ENCODE results near the gene CELA2A. TPM values are rescaled to one million over a fixed set of nuclear protein-coding genes. Genes with fewer than 3 reads are reported as not detected.
"Not testable (repeated sequence)": the region's sequence is repeated elsewhere in the genome, so short reads cannot be mapped to it uniquely, and the experiment has no call there.

Gene CELA2A
- total RNA-seq, 2 donors from 2014 or later: 1.6 TPM; not detected in 1

DNA sequence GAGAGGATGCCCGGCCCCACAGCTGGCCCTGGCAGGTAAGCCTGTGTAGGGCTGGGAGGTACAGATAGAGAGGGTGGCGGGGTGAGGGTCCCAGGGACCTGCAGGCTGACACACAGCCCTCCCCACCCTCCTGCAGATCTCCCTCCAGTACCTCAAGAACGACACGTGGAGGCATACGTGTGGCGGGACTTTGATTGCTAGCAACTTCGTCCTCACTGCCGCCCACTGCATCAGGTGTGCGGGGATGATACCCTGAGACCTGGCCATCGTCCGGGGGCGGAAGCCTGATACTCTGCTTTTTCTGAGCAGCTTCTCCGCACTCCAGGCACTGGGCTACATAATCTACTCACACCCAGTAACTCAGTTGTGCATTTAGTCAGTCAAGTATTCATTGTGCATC is 16.2 kb upstream of the CELA2A start:
- intact Hi-C loops (cut with DNase I): no loop called here
- DNase-seq (ENCODE audit: low spot score): no peak

DNA sequence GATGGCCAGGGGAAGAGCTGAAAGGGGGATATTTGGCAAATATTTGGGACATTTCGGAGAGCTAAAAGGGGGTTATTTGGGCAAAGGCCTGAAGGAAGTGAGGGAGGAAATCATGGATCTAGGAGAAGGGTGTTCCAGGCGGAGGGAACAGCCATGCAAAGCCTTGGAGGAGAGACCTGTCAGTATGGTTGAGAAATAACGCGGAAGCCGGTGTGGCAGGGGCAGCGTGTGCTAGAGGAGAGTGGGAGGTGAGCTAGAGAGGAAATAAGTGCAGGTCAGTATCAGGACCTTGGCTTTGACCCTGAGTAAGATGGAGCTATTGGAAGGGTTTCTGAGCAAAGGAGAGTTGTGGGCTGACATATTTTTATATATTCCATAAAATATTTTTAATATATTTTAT is 15.3 kb upstream of the CELA2A start:
- intact Hi-C loops (cut with DNase I): no loop called here
- no peak for DNase-seq (ENCODE audit: low spot score)

DNA sequence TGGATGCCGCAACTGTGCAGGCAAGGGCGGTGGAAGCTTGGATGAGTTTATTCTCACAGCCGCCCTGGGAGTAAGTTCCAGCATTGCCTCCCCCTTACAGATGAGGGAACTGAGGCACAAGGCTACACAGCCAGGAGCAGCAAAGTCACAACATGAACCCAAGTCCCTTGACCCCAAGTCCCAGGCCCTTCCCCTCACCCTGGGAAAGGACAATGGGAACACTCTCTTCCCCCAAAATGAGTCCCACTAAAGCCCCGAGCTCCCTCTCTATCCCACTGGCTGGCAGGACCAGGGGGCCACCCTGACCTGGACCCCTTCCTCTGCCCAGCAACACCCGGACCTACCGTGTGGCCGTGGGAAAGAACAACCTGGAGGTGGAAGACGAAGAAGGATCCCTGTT is 14.4 kb upstream of the CELA2A start:
- intact Hi-C loops (cut with DNase I): no loop called here
- no peak for DNase-seq (ENCODE audit: low spot score)

DNA sequence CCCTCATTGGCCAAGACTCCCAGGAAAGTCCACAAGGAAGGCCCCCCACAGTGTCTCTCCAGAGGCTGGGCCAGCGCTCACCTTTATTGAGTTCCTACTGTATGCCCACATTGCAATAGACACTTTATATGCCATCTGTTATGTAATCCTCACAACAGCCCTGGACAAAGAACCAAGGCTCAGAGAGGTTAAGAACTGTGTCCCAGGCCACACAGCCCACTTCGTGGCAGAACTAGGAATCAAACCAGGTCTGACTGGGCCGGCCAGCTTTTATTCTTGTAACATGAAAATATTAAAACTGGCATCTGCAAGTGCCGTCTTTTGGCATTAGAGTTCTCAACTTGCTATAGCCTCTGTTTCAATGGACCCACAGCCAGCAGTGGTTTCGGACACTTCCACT is 13.8 kb upstream of the CELA2A start:
- no peak for DNase-seq (ENCODE audit: low spot score)
- intact Hi-C loops (cut with DNase I): no loop called here

DNA sequence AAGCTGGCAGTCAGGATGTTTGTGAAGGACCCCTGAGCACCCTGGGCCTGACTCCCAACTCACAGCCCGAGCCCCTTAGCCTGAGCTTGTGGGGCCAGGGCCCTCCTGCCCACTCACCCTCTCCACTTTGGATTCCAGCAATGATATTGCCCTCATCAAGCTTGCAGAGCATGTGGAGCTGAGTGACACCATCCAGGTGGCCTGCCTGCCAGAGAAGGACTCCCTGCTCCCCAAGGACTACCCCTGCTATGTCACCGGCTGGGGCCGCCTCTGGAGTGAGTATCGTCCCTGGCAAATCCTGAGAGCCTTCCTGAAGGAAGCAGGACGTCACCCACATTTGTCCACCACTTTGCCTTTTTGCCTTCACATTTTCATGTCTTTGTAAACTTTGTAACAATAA is 13.3 kb upstream of the CELA2A start:
- intact Hi-C loops (cut with DNase I): no loop called here
- no peak for DNase-seq (ENCODE audit: low spot score)

DNA sequence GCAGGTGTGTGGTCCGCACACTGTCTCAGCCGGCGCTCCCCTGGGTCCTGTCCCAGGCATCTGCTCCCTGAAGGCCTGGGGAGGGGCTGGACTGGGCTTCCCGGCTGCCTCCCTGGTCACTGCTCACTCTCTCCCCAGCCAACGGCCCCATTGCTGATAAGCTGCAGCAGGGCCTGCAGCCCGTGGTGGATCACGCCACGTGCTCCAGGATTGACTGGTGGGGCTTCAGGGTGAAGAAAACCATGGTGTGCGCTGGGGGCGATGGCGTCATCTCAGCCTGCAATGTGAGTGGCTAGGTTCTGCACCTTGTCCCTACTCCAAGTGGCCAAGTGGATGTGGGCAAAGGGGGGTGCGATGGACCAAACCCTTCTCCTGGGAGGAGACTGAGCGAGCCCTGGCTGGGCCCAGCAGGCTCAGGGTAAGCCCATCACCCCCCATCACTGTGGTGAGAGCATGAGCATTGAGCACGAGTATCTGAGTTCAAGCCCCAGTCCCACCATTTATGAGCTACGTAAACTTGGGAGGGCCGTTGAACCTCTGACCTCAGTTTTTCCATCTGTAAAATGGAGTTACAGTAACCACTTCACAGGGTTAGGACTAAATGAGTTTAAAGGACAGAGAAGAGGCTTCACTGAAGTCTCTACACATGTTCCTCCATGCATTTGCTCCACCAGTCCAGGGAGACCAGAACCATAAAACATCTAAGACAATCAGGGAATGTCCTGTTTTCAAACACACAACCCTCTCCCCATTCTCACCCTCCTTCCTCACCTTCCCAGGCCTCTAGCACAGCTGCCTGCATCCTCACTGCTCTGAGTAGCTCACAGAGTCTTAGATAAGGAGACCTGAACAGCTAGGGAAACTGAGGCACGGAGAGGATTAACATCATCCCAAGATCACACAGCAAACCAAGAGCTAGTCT is 11.8 kb upstream of the CELA2A start:
- no peak for DNase-seq (ENCODE audit: low spot score)
- intact Hi-C loops (cut with DNase I): no loop called here

DNA sequence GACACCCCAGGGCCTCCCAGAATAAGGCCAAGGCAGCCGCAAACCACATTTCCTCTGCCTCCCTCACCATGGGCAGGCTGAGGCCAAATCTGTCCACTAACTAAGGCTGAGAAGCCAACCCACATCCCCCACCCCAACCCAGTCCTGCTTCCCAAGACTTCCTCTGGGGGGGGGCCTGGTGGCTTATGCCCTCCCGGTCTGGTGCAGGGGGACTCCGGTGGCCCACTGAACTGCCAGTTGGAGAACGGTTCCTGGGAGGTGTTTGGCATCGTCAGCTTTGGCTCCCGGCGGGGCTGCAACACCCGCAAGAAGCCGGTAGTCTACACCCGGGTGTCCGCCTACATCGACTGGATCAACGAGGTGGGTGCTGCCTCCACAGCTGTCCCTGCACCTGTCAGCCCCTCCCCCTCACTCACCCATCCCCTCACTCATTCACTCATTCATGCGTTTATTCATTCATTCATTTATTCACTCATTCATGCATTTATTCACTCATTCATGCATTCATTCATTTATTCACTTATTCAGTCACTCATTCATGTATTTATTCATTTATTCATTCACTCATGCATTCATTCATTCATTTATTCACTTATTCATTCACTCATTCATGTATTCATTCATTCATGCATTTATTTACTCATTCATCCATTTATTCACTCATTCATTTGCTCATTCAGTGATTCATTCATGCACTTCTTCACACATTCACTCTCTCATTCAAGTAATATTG is 11.0 kb upstream of the CELA2A start:
- no peak for DNase-seq (ENCODE audit: low spot score)
- intact Hi-C loops (cut with DNase I): no loop called here

DNA sequence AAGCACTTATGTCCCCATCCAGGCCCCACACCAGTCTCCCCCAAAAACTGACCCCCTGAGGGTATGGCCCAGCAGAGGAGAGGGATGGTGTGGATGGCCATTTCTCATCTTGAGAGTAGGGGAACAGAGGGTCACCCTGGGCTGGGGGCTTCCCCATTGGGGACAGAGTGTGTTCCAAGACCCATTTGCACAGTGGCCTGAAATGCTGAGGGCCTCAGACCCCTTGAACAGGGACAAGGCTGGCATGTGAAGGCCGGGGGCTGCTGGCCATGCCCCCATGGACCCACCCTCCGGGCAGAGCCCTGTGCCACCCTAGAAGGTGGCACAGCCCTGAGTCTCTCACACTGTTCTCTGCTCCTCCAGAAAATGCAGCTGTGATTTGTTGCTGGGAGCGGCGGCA is 10.3 kb upstream of the CELA2A start:
- DNase-seq (ENCODE audit: low spot score): no peak
- intact Hi-C loops (cut with DNase I): no loop called here

DNA sequence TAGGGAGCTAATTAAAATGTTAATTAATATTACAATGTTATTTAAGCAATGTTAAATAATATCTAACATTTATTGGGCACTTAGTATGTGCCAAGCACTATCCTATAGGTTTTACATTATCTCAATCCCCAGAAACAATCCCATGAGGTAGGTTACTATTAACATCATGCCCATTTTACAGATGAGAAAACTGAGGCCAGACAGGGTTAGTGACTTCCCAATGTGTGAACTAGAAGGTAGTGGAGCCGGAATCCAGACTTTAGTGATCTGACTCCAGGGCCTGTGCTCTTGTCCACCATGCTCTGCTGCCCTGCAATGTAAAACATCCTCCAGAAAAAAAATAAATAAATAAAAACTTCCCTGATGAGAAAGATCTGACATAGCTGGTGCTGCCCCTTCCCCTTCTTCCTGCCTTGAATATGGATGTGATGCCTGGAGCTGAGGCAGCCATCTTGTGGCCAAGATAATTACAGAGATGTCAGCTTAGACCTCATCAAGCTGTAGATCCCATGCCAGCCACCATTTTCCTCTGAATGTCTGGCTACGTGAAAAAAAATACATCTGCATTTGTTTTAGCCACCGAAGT is 7.6 kb upstream of the CELA2A start:
- no peak for DNase-seq (ENCODE audit: low spot score)
- intact Hi-C loops (cut with DNase I): no loop called here

DNA sequence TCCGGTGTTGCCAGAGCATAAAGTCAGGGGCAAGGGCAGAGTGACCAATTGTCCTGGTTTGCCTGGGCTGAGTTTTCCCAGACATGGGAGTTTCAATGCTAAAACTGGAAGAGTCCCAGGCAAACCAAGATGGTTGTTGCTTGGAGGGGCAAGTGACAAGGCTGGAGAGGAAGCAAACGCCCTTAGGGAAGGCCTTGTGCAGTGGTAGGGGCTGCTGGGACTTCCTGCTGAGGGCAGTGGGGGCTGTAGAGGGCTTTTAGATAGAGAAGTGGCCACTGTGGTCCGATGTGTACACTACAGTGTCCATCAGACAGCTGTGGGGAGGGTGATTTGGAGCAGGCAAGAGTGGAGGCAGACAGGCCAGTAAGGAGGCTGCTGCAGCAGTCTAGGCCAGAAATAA is 7.0 kb upstream of the CELA2A start:
- intact Hi-C loops (cut with DNase I): no loop called here
- DNase-seq (ENCODE audit: low spot score): no peak

DNA sequence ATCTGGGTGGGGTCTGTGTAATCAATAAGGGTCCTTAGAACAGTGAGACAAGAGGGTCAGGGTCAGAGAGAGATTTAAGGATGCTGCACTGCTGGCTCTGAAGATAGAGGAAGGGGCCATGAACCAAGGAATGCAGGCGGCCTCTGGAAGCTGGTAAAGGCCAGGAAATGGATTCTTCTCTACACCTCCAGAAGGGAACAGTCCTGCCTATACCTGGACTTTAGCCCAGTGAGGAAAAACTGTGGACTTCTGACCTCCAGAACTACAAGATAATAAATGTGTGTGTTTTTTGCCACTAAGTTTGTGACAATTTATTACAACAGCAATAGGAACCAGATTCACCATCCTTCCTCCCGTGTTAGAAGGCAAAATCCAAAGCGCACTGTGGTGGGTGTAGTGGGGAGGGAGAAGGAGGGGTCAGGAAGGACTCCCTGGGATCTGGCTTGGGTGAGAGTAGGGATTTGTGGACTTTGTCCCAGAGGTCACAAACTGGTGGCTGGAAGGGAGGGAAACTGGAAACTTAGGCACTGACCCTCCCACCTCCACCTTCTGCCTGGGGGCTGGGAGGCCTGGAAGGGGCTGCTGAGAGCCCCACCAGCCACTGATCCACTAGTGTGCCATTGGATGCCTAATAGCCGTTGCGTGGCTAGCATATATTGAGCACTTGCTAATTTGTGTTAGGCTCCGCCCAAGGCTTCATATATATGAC is 5.4 kb upstream of the CELA2A start:
- DNase-seq (ENCODE audit: low spot score): no peak
- intact Hi-C loops (cut with DNase I): no loop called here

DNA sequence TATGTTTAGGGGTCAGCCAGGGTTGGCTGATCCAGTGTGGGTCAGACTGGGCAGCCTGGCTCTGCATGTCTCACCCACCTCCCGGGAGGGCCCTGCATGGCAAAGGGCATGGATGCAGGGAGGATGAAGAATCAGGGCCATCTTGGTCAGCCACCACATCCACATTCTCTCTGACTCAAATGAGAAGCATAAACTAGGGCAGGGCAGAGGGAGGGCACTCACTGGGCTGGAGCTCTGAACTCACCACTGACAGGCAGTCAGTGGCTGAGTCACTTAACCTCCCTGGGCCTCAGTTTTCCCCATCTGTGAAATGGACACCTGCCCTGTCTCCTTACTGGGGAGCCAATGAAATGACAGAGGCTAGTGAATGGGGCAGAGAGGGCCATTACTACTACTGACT is 4.3 kb upstream of the CELA2A start:
- intact Hi-C loops (cut with DNase I): no loop called here
- no peak for DNase-seq (ENCODE audit: low spot score)

DNA sequence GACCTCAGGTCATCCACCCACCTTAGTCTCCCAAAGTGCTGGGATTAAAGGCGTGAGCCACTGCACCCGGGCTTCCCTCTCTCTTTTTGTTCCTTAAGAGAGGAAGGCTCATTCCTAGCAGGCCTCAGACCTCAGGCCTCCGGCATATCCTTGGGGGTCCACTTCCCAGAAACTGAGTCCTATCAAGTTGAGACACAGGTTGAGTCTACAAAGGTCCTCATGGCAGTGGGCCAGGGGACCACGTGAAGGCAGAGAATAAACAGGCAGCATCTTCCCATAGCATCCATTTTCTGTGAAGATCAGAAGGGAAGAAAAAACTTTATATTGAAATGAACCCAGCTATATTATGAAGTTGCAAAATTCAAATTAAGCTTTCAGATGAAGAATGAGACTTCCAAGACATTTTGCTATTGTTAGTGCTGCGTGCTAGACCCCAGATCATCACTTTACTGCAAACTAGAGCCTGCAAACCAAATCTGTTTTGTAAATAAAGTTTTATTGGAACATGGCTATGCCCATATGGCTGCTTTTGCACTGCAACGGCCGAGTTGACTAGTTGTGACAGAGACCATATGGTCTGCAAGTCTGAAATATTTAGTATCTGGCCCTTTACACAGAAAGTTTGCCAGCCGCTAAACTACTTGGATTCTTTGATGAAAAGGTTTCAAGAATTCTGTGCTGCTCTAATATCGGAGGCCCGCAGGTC is 3.5 kb upstream of the CELA2A start:
- intact Hi-C loops (cut with DNase I): no loop called here
- no peak for DNase-seq (ENCODE audit: low spot score)

DNA sequence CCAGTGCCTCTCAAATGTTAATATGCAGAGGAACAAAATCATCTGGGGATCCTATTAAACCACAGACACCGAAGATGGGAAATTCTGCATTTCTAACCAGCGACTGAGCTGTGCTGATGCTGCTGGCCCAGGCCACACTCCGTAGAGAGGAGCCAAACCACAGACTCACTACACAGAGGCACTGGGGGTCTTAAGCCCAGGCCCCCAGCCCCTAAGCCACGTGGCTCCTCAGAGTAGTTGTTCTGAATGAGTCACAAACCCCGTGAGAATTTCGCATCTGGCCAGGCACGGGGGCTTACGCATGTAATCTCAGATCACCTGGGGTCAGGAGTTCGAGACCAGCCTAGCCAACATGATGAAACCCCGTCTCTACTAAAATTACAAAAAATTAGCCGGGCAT is 2.8 kb upstream of the CELA2A start:
- no peak for DNase-seq (ENCODE audit: low spot score)
- intact Hi-C loops (cut with DNase I): no loop called here

DNA sequence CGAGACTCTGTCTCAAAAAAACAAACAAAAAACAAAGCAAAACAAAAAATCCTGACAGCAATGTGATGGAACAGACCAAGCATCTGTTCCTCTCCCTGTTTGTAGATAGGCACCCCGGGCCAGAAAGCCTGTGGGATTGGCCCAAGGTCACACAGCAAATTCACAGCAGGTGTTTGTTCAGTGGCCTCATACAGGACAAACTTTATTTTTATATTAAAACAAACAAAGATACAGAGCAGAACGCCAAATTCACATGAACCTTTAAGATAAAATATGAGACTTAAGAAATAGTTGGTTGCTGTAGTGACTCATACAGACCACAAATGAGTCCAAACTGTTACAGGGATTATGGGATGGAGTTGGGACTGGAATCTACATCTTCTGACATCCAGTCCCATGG is 2.3 kb upstream of the CELA2A start:
- intact Hi-C loops (cut with DNase I): no loop called here
- no peak for DNase-seq (ENCODE audit: low spot score)

DNA sequence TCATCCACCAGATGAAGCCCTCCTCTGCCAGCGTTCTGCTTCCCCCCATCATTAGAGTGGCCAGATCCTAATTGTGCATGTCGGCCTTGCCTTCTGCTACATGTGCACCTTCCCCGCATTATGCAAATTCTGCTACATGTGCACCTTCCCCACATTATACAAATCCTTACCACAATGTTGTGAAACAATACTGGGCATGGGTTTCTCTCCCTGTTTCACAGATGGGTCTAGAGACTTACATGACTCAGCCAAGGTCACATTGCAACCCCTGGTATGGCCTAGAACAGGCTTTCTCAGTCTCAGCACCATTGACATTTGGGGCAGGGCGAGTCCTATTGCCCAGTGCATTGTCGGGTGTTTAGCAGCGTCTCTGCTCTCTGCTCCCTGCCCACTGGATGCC is 1.0 kb upstream of the CELA2A start:
- no peak for DNase-seq (ENCODE audit: low spot score)
- intact Hi-C loops (cut with DNase I): no loop called here

DNA sequence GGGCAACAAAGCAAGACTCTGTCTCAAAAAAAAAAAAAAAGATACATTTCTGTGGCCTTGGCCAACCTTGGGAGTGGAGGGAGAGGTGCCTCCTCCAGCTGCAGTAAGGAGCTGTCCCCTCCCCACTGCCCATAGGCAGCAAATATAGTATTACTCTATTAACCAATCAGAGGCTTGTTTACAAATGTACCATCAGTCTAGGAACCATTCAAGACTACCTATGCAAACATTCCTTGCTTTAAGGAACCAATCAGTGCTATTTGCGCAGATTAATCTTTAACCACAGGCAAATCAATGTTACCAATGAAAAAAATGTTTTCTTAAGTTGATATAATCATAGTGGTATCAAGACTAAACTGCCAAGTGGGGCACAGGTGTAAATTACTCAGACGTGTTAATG is 1.1 kb downstream of the CELA2A start:
- intact Hi-C loops (cut with DNase I): no loop called here
- no peak for DNase-seq (ENCODE audit: low spot score)

DNA sequence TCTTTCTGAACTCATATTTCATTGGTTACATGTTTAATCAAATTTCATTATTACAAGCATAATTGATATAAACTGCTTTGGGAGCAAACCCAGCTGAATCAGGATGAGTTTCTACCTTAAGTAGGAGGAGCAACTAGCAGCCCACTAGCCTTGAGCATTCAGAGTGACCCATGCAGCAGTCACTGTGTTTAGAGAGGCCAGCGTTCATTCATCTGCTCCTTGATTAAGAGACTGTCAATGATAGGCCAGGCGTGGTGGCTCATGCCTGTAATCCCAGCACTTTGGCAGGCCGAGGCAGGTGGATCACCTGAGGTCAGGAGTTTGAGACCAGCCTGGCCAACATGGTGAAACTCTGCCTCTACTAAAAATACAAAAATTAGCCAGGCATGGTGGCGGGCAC is 1.9 kb downstream of the CELA2A start:
- intact Hi-C loops (cut with DNase I); DNase-seq (ENCODE audit: low spot score): not testable (repeated sequence)

Measured in posterior vena cava (tissue), 2 donors.